HCT116 (cell line): Measurements from ENCODE around the gene MAML2. TPM values are rescaled to one million over a fixed set of nuclear protein-coding genes. Genes with fewer than 3 reads are reported as not detected.

Source experiments
- ATAC-seq: fragments of 200-7000 bp; cut with Tn5 transposase; 2 replicates; pipeline ENCODE4 v1.9.1; 2020; ENCODE audit warnings: mild to moderate bottlenecking, moderate library complexity
- BruUV-seq: library from RNA; stranded (reverse); fragments of 400-500 nt; replicated peaks from 2 replicates; lab custom pipeline; 2021; lab: Mats Ljungman, UMichigan
- CTCF ChIA-PET: fragments of 300-600 bp; sonication (Branson Sonifier 250); formaldehyde crosslinking; loops from one replicate; lab custom pipeline; 2021; ENCODE audit warnings: antibody characterized with exemption; lab: Charles Lee
- POLR2A ChIA-PET: fragments of 300-600, 350-600 bp; sonication (Branson Sonifier 250); formaldehyde crosslinking; loops from one replicate; lab custom pipeline; 2021; ENCODE audit warnings: antibody characterized with exemption; lab: Charles Lee
- RAD21 ChIA-PET, 2 experiments: fragments of 300-600 bp; sonication (Branson Sonifier 250); formaldehyde crosslinking; loops; one replicate each; lab custom pipeline; 2023; ENCODE audit warnings: low total read pairs in 2 of 2; ENCODE audit not compliant: uncharacterized antibody in 2 of 2, unreplicated experiment in 2 of 2, low non-redundant PET in 1 of 2; lab: Charles Lee
- DNase-seq: peaks from one replicate; pipeline ENCODE4 v3.0.0-alpha.2; 2010; ENCODE audit warnings: low read depth, low spot score
- H2AFZ ChIP-seq: fragments of 200-600 bp; shearing (Covaris generic), sonication (generic); 2 replicates; pipeline ENCODE4 v1.6.1; 2017; ENCODE audit warnings: low read depth, mixed run types, mixed read lengths, antibody characterized with exemption, low read length; ENCODE audit not compliant: poor library complexity, severe bottlenecking
- H3K27ac ChIP-seq: 2 replicates; pipeline ENCODE4 v1.5.1; 2012; ENCODE audit warnings: low read depth, low read length
- H3K27me3 ChIP-seq: fragments of 200-600 bp; sonication (generic); 2 replicates; pipeline ENCODE4 v1.6.1; 2016; ENCODE audit warnings: mixed run types, low read length, mixed read lengths; ENCODE audit not compliant: insufficient read depth
- H3K36me3 ChIP-seq, 2 experiments: fragments of 200-500 bp in 1 of 2; fragments of 200-600 bp in 1 of 2; sonication (Bioruptor generic) in 1 of 2; sonication (generic) in 1 of 2; 2 replicates each; pipeline versions ENCODE4 v1.5.1 to v1.6.1; 2014 to 2016; ENCODE audit warnings: low read length in 2 of 2, inconsistent platforms in 1 of 2, mixed read lengths in 1 of 2, mixed run types in 1 of 2; ENCODE audit not compliant: insufficient read depth in 2 of 2, control insufficient read depth in 1 of 2
- H3K4me1 ChIP-seq, 2 experiments: fragments of 200-600 bp in 1 of 2; sonication (generic) in 1 of 2; 2 replicates each; pipeline versions ENCODE4 v1.5.1 to v1.6.1; 2012 to 2017; ENCODE audit warnings: low read length in 2 of 2, inconsistent platforms in 1 of 2, mild to moderate bottlenecking in 1 of 2, mixed read lengths in 1 of 2, mixed run types in 1 of 2, moderate library complexity in 1 of 2; ENCODE audit not compliant: insufficient read depth in 2 of 2, control insufficient read depth in 1 of 2
- H3K4me2 ChIP-seq: fragments of 200-600 bp; sonication (generic); 2 replicates; pipeline ENCODE4 v1.6.1; 2017; ENCODE audit warnings: mixed run types, low read length, mixed read lengths
- H3K4me3 ChIP-seq, 2 experiments: fragments of 200-600 bp in 1 of 2; sonication (generic) in 1 of 2; replicated peaks in 1 of 2; 2 replicates each; pipeline ENCODE4 v1.5.1; 2011 to 2016; ENCODE audit warnings: low read length in 2 of 2, control low read depth in 1 of 2, low read depth in 1 of 2, mild to moderate bottlenecking in 1 of 2, mixed read lengths in 1 of 2, mixed run types in 1 of 2
- H3K79me2 ChIP-seq: fragments of 200-600 bp; sonication (generic); 2 replicates; pipeline ENCODE4 v1.6.1; 2017; ENCODE audit warnings: mild to moderate bottlenecking, mixed run types, low read length, moderate library complexity, mixed read lengths; ENCODE audit not compliant: insufficient read depth
- H3K9ac ChIP-seq: fragments of 200-600 bp; sonication (generic); 2 replicates; pipeline ENCODE4 v1.6.1; 2016; ENCODE audit warnings: low read length, mixed read lengths
- H3K9me2 ChIP-seq: fragments of 200-600 bp; sonication (generic), shearing (Covaris generic); 2 replicates; pipeline ENCODE4 v1.6.1; 2017; ENCODE audit warnings: mixed run types, mild to moderate bottlenecking, moderate library complexity; ENCODE audit not compliant: insufficient read depth
- H3K9me3 ChIP-seq, 2 experiments: fragments of 200-500 bp in 1 of 2; fragments of 200-600 bp in 1 of 2; sonication (Bioruptor generic) in 1 of 2; sonication (generic) in 1 of 2; 2 replicates each; pipeline ENCODE4 v1.6.1; 2014 to 2017; ENCODE audit warnings: low read length in 2 of 2, mixed read lengths in 2 of 2, inconsistent platforms in 1 of 2, low read depth in 1 of 2, mild to moderate bottlenecking in 1 of 2, mixed run types in 1 of 2, moderate library complexity in 1 of 2; ENCODE audit not compliant: control insufficient read depth in 1 of 2, insufficient read depth in 1 of 2
- H4K20me1 ChIP-seq: fragments of 200-600 bp; sonication (generic), shearing (Covaris generic); 2 replicates; pipeline ENCODE4 v1.6.1; 2017; ENCODE audit warnings: mixed run types, mild to moderate bottlenecking, moderate library complexity; ENCODE audit not compliant: insufficient read depth
- CBX3 ChIP-seq: IDR thresholded peaks from 2 replicates; pipeline ENCODE4 v1.6.1; 2012; ENCODE audit warnings: low read depth
- CEBPB ChIP-seq: IDR thresholded peaks from 2 replicates; pipeline ENCODE4 v1.6.1; 2012; ENCODE audit warnings: low read depth
- EZH2phosphoT487 ChIP-seq: fragments of 200-600 bp; IDR thresholded peaks from 2 replicates; pipeline ENCODE4 v1.6.1; 2018; ENCODE audit warnings: antibody characterized with exemption, borderline replicate concordance
- FOSL1 ChIP-seq: IDR thresholded peaks from 2 replicates; pipeline ENCODE4 v1.6.1; 2012; ENCODE audit warnings: low read depth
- POLR2A ChIP-seq: IDR thresholded peaks from 2 replicates; pipeline ENCODE4 v1.7.0; 2011; ENCODE audit warnings: borderline replicate concordance; ENCODE audit not compliant: insufficient read depth, insufficient read length; ENCODE audit errors: extremely low read depth
- RAD21 ChIP-seq: IDR thresholded peaks from 2 replicates; pipeline ENCODE4 v1.6.1; 2012; ENCODE audit warnings: low read depth, mild to moderate bottlenecking
- SRF ChIP-seq: IDR thresholded peaks from 2 replicates; pipeline ENCODE4 v1.6.1; 2012; ENCODE audit warnings: low read depth
- YY1 ChIP-seq: IDR thresholded peaks from 2 replicates; pipeline ENCODE4 v1.6.1; 2011; ENCODE audit warnings: low read length, low read depth, moderate library complexity, mild to moderate bottlenecking; ENCODE audit not compliant: insufficient replicate concordance; ENCODE audit errors: extremely low read depth
- intact Hi-C: fragments of 100-400 bp; cut with micrococcal nuclease; formaldehyde crosslinking; loops from 2 replicates; pipeline ENCODE4 v1.10.0; 2022
- total RNA-seq: library from RNA; stranded (reverse); gene quantifications from one replicate; pipeline ENCODE4 v1.2.1, GENCODE V29; 2021; ENCODE audit not compliant: unreplicated experiment
- TF ChIP-seq, protein P1 (sequence below): IDR thresholded peaks from 2 replicates; pipeline ENCODE4 v1.6.1; 2011; ENCODE audit warnings: mild to moderate bottlenecking, low read length, moderate library complexity; ENCODE audit not compliant: insufficient replicate concordance; ENCODE audit errors: extremely low read depth
- TF ChIP-seq, protein P2 (sequence below): IDR thresholded peaks from 2 replicates; pipeline ENCODE4 v1.6.1; 2012
- TF ChIP-seq, protein P3 (sequence below): IDR thresholded peaks from 2 replicates; pipeline ENCODE4 v1.6.1; 2012
- TF ChIP-seq, protein P4 (sequence below): IDR thresholded peaks from 2 replicates; pipeline ENCODE4 v1.6.1; 2012; ENCODE audit warnings: low read depth

Gene MAML2
- total RNA-seq, 1 experiment from 2014 or later, result 2.6 TPM

DNA sequence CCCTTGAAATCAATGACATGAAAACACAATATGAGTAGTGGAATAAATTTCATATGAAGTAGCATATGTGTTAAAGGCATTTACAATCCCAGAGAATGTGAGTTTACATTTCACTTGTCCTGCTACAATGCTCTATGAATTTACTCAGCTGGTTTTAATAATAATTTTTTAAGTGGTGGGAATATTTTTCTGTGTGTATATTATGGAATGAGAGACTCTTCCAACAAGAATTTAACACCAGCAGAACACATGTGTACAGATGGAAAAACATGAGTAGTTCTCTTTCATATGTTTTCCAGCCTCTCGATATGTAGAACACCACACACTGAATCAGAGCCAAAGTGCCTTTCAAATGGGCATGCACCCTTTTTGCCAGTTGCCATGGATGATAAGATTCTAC lies 170.4 kb downstream of the MAML2 start:
- Histone ChIP-seq H3K27ac (no peak overlapping the region), H3K9me2 (no peaks in the 10 kb centered on the region), H3K27me3 (no peaks in the 10 kb centered on the region), H3K4me1 (no peaks in the 10 kb centered on the region), H3K4me2 (no peak overlapping the region), H3K79me2 (no peaks in the 10 kb centered on the region), H2AFZ (no peak overlapping the region), H3K9ac (no peak overlapping the region), H3K4me3 (no peak overlapping the region), H3K9me3 (no peaks in the 10 kb centered on the region), H3K36me3 (no peaks in the 10 kb centered on the region), H4K20me1 (no peaks in the 10 kb centered on the region)
- TF ChIP-seq RAD21, result no peak
- TF ChIP-seq, protein P1, sequence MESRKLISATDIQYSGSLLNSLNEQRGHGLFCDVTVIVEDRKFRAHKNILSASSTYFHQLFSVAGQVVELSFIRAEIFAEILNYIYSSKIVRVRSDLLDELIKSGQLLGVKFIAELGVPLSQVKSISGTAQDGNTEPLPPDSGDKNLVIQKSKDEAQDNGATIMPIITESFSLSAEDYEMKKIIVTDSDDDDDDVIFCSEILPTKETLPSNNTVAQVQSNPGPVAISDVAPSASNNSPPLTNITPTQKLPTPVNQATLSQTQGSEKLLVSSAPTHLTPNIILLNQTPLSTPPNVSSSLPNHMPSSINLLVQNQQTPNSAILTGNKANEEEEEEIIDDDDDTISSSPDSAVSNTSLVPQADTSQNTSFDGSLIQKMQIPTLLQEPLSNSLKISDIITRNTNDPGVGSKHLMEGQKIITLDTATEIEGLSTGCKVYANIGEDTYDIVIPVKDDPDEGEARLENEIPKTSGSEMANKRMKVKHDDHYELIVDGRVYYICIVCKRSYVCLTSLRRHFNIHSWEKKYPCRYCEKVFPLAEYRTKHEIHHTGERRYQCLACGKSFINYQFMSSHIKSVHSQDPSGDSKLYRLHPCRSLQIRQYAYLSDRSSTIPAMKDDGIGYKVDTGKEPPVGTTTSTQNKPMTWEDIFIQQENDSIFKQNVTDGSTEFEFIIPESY, result no peak
- no peak for TF ChIP-seq EZH2phosphoT487
- no peak for TF ChIP-seq POLR2A
- TF ChIP-seq CEBPB, result no peak
- TF ChIP-seq FOSL1, result no peak
- TF ChIP-seq, protein P2, sequence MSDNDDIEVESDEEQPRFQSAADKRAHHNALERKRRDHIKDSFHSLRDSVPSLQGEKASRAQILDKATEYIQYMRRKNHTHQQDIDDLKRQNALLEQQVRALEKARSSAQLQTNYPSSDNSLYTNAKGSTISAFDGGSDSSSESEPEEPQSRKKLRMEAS, result no peak
- no TSS peak for BruUV-seq
- no peak for DNase-seq
- RAD21 ChIA-PET, result no interaction called here
- POLR2A ChIA-PET, result no interaction called here
- intact Hi-C loops, result no loop called here
- ATAC-seq, result no peak
- CTCF ChIA-PET, result no interaction called here

DNA sequence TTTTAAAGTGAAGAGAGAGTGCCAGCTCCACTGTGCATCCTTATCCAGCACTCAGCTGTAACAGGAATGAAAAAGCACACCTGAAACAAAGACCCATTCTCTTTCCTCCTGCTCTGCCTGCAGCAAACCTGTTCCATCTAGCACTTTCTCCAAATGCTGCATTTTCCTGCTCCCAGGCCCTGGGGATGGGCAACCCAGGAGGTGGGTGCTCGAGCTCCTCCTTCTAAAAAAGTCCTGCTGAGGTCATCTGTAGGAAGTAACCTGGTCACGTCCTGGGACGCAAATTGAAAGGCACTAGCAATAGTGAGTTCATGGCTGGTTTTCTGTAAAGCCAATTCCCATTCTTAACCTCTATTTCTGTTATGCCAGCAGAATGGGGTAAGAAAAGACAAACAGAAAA lies 173.7 kb downstream of the MAML2 start:
- no peaks in the 10 kb centered on the region for H3K9me3 ChIP-seq
- H3K36me3 ChIP-seq, result no peaks in the 10 kb centered on the region
- no peak overlapping the region for H3K27ac ChIP-seq
- RAD21 ChIA-PET, result no interaction called here
- H3K4me1 ChIP-seq, result no peaks in the 10 kb centered on the region
- intact Hi-C loops, result no loop called here
- no peaks in the 10 kb centered on the region for H4K20me1 ChIP-seq
- no peak for ATAC-seq
- CTCF ChIA-PET, result no interaction called here
- POLR2A ChIA-PET, result no interaction called here
- H2AFZ ChIP-seq, result no peak overlapping the region
- TF ChIP-seq, protein P1, result no peak
- TF ChIP-seq SRF, result no peak
- no peak for TF ChIP-seq CBX3
- no peak for TF ChIP-seq EZH2phosphoT487
- TF ChIP-seq, protein P3, sequence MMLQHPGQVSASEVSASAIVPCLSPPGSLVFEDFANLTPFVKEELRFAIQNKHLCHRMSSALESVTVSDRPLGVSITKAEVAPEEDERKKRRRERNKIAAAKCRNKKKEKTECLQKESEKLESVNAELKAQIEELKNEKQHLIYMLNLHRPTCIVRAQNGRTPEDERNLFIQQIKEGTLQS, result no peak
- TF ChIP-seq, protein P4, sequence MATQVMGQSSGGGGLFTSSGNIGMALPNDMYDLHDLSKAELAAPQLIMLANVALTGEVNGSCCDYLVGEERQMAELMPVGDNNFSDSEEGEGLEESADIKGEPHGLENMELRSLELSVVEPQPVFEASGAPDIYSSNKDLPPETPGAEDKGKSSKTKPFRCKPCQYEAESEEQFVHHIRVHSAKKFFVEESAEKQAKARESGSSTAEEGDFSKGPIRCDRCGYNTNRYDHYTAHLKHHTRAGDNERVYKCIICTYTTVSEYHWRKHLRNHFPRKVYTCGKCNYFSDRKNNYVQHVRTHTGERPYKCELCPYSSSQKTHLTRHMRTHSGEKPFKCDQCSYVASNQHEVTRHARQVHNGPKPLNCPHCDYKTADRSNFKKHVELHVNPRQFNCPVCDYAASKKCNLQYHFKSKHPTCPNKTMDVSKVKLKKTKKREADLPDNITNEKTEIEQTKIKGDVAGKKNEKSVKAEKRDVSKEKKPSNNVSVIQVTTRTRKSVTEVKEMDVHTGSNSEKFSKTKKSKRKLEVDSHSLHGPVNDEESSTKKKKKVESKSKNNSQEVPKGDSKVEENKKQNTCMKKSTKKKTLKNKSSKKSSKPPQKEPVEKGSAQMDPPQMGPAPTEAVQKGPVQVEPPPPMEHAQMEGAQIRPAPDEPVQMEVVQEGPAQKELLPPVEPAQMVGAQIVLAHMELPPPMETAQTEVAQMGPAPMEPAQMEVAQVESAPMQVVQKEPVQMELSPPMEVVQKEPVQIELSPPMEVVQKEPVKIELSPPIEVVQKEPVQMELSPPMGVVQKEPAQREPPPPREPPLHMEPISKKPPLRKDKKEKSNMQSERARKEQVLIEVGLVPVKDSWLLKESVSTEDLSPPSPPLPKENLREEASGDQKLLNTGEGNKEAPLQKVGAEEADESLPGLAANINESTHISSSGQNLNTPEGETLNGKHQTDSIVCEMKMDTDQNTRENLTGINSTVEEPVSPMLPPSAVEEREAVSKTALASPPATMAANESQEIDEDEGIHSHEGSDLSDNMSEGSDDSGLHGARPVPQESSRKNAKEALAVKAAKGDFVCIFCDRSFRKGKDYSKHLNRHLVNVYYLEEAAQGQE, result no peak
- no peak for TF ChIP-seq YY1
- no peak overlapping the region for H3K4me2 ChIP-seq
- H3K27me3 ChIP-seq, result peaks cover 14% of the 10 kb centered on the region; the same call in 1 of the 2 replicates
- H3K4me3 ChIP-seq, result no peak overlapping the region
- no peak overlapping the region for H3K9ac ChIP-seq
- no peak for DNase-seq
- no peaks in the 10 kb centered on the region for H3K79me2 ChIP-seq
- no TSS peak for BruUV-seq
- no peaks in the 10 kb centered on the region for H3K9me2 ChIP-seq
